HG03097 (cell line): ENCODE results near the gene ZNF638.

ENCODE experiments used
- ATAC-seq: cut with Tn5 transposase; IDR thresholded peaks from one replicate; pipeline ENCODE4 v1.9.1; 2021; ENCODE audit not compliant: unreplicated experiment, low FRiP score

Gene ZNF638

GRCh38 chr2:71454221-71455010 is 122.8 kb downstream of the ZNF638 start:
- no peak for ATAC-seq

GRCh38 chr2:71455011-71455740 is 123.6 kb downstream of the ZNF638 start:
- no peak for ATAC-seq

GRCh38 chr2:71455741-71456569 is 124.4 kb downstream of the ZNF638 start:
- ATAC-seq: no peak

GRCh38 chr2:71456617-71457016 is 125.0 kb downstream of the ZNF638 start:
- ATAC-seq: no peak

- ATAC-seq: no peak
Measured at GRCh38 chr2:71457123-71457915, 125.7 kb downstream of the ZNF638 start.

GRCh38 chr2:71457923-71458322 is 126.3 kb downstream of the ZNF638 start:
- ATAC-seq: no peak

- no peak for ATAC-seq
Measured at GRCh38 chr2:71458413-71459083, 127.0 kb downstream of the ZNF638 start.

- no peak for ATAC-seq
Measured at GRCh38 chr2:71459084-71459431, 127.5 kb downstream of the ZNF638 start.

- ATAC-seq: no peak
Measured at GRCh38 chr2:71460056-71460455, 128.5 kb downstream of the ZNF638 start.

GRCh38 chr2:71460595-71461303 is 129.2 kb downstream of the ZNF638 start:
- ATAC-seq: no peak

- no peak for ATAC-seq
Measured at GRCh38 chr2:71461304-71461671, 129.7 kb downstream of the ZNF638 start.

GRCh38 chr2:71462056-71462605 is 130.5 kb downstream of the ZNF638 start:
- ATAC-seq: no peak

GRCh38 chr2:71462641-71463341 is 131.2 kb downstream of the ZNF638 start:
- ATAC-seq: no peak

GRCh38 chr2:71463342-71463654 is 131.7 kb downstream of the ZNF638 start:
- no peak for ATAC-seq

- no peak for ATAC-seq
Measured at GRCh38 chr2:71464389-71464788, 132.8 kb downstream of the ZNF638 start.

GRCh38 chr2:71465356-71465755 is 133.8 kb downstream of the ZNF638 start:
- no peak for ATAC-seq

GRCh38 chr2:71465961-71466300 is 134.3 kb downstream of the ZNF638 start:
- ATAC-seq: no peak

- ATAC-seq: no peak
Measured at GRCh38 chr2:71466301-71467179, 135.0 kb downstream of the ZNF638 start.
